Stimulated activated naive CD8-positive, alpha-beta T cell treated with anti-CD3 and anti-CD28 coated beads, Interleukin-15, Interleukin-2, amounts not matched to agents 100 ng/mL and 50 ng/mL, for 24 hours (primary cell): ENCODE data around the gene HMG20A.
A peak's percentile ranks its signal among the peaks of the same experiment; 100 is the strongest.

Source experiments
- H3K27ac Mint-ChIP-seq: one replicate; pipeline ENCODE4 v1.8.0; 2021; ENCODE audit warnings: mild to moderate bottlenecking, mixed read lengths
- H3K27me3 Mint-ChIP-seq: one replicate; pipeline ENCODE4 v1.8.0; 2021; ENCODE audit warnings: mixed read lengths
- H3K36me3 Mint-ChIP-seq: one replicate; pipeline ENCODE4 v1.8.0; 2021; ENCODE audit warnings: low read depth, mixed read lengths
- H3K4me1 Mint-ChIP-seq: one replicate; pipeline ENCODE4 v1.8.0; 2021; ENCODE audit warnings: low read depth, mixed read lengths
- H3K4me3 Mint-ChIP-seq: one replicate; pipeline ENCODE4 v1.8.0; 2021; ENCODE audit warnings: mild to moderate bottlenecking, mixed read lengths
- H3K9me3 Mint-ChIP-seq: one replicate; pipeline ENCODE4 v1.8.0; 2021; ENCODE audit warnings: mixed read lengths

The HMG20A gene

GRCh38 chr15:77414789-77415442, 5.8 kb upstream of the HMG20A start:
- no peaks in the 10 kb centered on the region for H3K9me3 Mint-ChIP-seq
- H3K27ac Mint-ChIP-seq = no peak overlapping the region
- H3K27me3 Mint-ChIP-seq = no peaks in the 10 kb centered on the region
- H3K4me3 Mint-ChIP-seq = no peak overlapping the region
- H3K36me3 Mint-ChIP-seq = peaks cover 4% of the 10 kb centered on the region
- H3K4me1 Mint-ChIP-seq = peaks cover 39% of the 10 kb centered on the region

DNA sequence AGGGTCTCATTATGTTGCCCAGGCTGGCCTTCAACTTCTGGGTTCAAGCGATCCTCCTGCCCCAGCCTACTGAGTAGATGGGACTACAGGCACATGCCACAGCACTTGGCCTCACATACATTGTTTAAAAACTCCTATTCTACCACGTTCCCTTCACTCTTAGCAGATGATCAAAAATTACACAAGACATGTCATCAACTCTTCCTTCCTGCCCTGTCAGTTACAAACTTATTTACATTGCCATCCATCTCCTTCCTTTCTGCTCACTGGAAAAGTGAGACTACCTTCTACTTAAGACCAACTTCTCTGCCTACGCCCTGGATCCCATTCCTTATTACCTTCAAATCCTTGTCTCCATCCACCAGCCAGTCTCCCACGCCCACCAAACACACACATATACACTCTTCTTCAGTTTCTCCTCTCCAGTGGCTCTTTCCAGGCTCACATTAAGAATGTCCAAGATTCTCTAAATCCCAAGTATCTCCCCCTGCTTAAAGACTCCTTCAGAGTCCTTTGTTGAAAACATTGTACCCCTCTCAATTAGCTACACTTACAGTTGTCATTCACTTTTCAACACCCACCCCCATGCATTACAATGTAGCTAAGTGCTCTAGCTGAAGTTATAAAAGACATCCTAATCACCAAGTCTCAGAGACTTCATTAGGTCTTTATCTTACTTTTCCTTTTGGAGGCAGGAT, 5.1 kb upstream of the HMG20A start:
- Mint-ChIP-seq H3K9me3 (no peaks in the 10 kb centered on the region), H3K36me3 (peaks cover 4% of the 10 kb centered on the region), H3K27ac (no peak overlapping the region), H3K4me3 (no peak overlapping the region), H3K4me1 (peaks cover 34% of the 10 kb centered on the region), H3K27me3 (no peaks in the 10 kb centered on the region)

- Mint-ChIP-seq H3K4me3 (no peak overlapping the region), H3K9me3 (no peaks in the 10 kb centered on the region), H3K36me3 (peaks cover 4% of the 10 kb centered on the region), H3K27me3 (no peaks in the 10 kb centered on the region), H3K4me1 (peaks cover 31% of the 10 kb centered on the region), H3K27ac (no peak overlapping the region)
These were observed 4.6 kb upstream of the HMG20A start for GRCh38 chr15:77416148-77416455.

GRCh38 chr15:77416954-77417353, 3.7 kb upstream of the HMG20A start:
- no peaks in the 10 kb centered on the region for H3K27me3 Mint-ChIP-seq
- H3K9me3 Mint-ChIP-seq = no peaks in the 10 kb centered on the region
- H3K27ac Mint-ChIP-seq = no peak overlapping the region
- peaks cover 4% of the 10 kb centered on the region for H3K36me3 Mint-ChIP-seq
- H3K4me3 Mint-ChIP-seq = no peak overlapping the region
- peaks cover 37% of the 10 kb centered on the region for H3K4me1 Mint-ChIP-seq

DNA sequence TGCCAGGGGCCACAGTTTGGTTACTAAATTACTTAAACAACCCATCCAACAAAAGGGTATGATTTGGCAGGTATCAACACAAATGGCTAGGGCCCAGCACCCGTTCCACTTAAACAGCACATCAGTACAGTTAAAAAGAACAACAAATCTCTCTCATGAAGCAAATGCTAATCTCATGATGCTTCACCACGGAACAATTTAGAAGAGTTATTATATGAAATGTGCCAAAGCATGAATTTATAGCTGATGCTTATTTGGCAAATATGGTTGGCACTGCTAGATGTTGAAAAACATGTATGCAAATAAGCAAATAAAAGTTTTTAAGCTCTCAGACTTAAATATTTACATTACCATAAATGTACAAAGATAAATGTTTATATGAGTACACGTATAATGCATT, 3.1 kb upstream of the HMG20A start:
- Mint-ChIP-seq H3K4me3 (no peak overlapping the region), H3K4me1 (peaks cover 37% of the 10 kb centered on the region), H3K27me3 (no peaks in the 10 kb centered on the region), H3K27ac (no peak overlapping the region), H3K9me3 (no peaks in the 10 kb centered on the region), H3K36me3 (peaks cover 4% of the 10 kb centered on the region)

GRCh38 chr15:77418391-77418965, 2.2 kb upstream of the HMG20A start:
- peaks cover 45% of the 10 kb centered on the region for H3K4me1 Mint-ChIP-seq
- peak overlapping the region; percentile 97 for H3K4me3 Mint-ChIP-seq
- H3K27me3 Mint-ChIP-seq = no peaks in the 10 kb centered on the region
- no peaks in the 10 kb centered on the region for H3K9me3 Mint-ChIP-seq
- peaks cover 4% of the 10 kb centered on the region for H3K36me3 Mint-ChIP-seq
- H3K27ac Mint-ChIP-seq = peak overlapping the region; percentile 96

DNA sequence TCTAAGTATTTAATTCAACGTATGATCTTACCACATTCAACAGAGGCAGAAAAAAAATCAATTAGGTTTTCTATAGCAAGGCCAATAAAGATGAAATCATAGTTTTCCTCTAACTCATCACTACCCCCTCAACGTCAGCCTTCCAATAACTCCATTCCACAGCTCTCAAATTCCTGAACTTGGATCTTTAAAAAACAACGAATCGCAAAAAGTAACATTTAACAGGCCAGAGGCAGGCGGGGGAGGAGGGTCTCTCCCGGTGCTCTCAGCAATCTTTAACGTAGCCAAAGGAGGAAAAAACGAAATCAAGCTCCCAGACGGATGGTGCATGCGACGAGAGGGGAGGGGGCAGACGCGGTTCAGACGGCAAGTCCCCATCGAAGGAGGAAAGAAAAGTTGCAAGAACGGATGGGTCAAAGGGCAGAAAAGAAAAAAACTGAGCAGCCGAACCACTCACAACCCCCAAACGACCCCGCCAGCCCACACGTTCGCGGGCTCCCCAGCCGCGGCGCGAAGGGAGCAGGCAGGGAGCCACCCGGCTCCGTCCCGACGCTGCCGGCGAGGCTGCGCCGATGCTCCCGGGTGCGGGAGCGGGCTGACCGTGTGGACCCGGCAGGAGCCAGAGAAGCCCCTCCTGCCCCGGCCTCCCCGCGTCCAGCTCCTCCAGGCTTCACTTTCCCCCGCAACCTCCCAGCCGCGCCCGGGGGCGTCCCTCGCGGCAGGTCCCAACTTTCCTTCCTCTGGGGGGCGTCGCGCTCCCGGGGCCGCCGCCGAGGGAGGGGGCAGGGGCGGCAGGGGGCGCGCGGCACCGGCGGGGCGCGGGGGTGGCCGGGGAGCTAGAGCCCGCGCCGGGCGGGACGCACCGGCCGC, 1.5 kb upstream of the HMG20A start:
- Mint-ChIP-seq H3K27me3 (no peaks in the 10 kb centered on the region), H3K27ac (peak overlapping the region; percentile 96), H3K4me1 (peaks cover 52% of the 10 kb centered on the region), H3K4me3 (peak overlapping the region; percentile 97), H3K9me3 (no peaks in the 10 kb centered on the region), H3K36me3 (peaks cover 4% of the 10 kb centered on the region)

DNA sequence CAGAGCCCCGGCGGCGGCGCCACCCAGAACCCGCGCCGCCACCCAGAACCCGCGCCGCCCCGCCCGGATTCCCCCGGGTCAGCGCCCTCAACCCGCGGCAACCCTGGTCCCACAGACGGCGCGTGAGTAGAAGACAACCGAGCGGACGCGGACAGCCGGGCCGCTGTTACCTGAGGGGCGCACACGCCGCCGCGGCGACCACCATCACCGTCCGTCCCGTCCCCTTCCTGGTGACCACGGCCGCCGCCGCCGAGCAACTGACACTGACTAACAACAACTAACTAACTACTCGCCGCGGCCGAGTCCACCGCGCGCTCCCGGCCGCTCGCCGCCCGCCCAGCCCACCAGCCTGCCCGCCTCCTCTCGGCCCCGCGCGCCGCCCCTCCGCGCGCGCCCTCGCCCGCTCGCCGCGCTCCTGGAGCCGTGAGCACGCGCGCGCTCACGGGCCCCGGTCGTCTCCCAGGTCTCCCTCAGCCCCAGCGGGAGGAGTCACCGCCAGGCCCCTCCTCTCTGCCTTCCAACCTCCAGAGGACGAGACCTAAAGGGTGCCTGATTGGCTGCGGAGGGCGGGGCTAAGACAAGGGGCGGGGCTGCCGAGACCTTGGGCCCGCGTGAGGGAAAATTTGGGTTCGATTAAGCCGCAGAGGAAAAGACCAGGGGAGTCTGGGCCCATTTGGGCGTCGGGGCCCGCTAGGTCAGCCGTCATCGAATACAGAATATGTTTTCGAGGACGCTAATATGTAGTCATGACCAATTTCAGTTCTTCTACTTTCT, 665 bp upstream of the HMG20A start, which contains the start of gene PEAK1:
Gene PEAK1 (minus strand): TSS at position 269 of the 774 bp plus-strand sequence. CDS start 238,178 bp downstream, outside the sequence.
- H3K27me3 Mint-ChIP-seq = no peaks in the 10 kb centered on the region
- H3K36me3 Mint-ChIP-seq = peaks cover 6% of the 10 kb centered on the region
- H3K27ac Mint-ChIP-seq = peak within 1 kb of the TSS; percentile 99
- H3K9me3 Mint-ChIP-seq = no peaks in the 10 kb centered on the region
- peaks cover 60% of the 10 kb centered on the region for H3K4me1 Mint-ChIP-seq
- peak within 1 kb of the TSS; percentile 98 for H3K4me3 Mint-ChIP-seq

DNA sequence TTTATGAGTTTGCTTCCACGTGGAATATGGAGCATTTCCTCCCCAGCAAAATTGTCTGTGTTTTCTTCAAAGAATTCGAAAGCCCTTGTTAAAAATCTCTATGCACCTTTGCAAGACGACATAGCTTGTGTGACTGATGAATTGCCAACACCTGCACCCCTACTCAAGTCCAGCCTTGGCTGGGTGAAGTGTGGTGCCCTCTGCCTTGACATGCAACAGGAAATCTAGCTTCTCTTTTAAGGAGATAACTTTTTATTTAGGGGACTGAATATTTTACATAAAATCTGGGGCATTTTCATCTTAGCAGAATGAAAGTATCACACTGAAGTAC, 647 bp downstream of the HMG20A start:
- Mint-ChIP-seq H3K27ac (peak overlapping the region; percentile 99), H3K36me3 (peaks cover 8% of the 10 kb centered on the region), H3K4me1 (peaks cover 73% of the 10 kb centered on the region), H3K9me3 (no peaks in the 10 kb centered on the region), H3K27me3 (no peaks in the 10 kb centered on the region), H3K4me3 (peak overlapping the region; percentile 98)

- Mint-ChIP-seq H3K4me3 (no peak overlapping the region), H3K27ac (no peak overlapping the region), H3K27me3 (no peaks in the 10 kb centered on the region), H3K36me3 (peaks cover 8% of the 10 kb centered on the region), H3K9me3 (no peaks in the 10 kb centered on the region), H3K4me1 (peaks cover 75% of the 10 kb centered on the region)
These were observed 4.4 kb downstream of the HMG20A start for GRCh38 chr15:77425104-77425503.

GRCh38 chr15:77426377-77426776, 5.7 kb downstream of the HMG20A start:
- Mint-ChIP-seq H3K27ac (peak overlapping the region; percentile 4), H3K27me3 (no peaks in the 10 kb centered on the region)

GRCh38 chr15:77426871-77427270, 6.2 kb downstream of the HMG20A start:
- Mint-ChIP-seq H3K27me3 (no peaks in the 10 kb centered on the region), H3K9me3 (no peaks in the 10 kb centered on the region), H3K36me3 (peaks cover 8% of the 10 kb centered on the region), H3K4me3 (no peak overlapping the region), H3K27ac (no peak overlapping the region), H3K4me1 (peaks cover 73% of the 10 kb centered on the region)

More at GRCh38 chr15:77426377-77426776, 5.7 kb downstream of the HMG20A start:
- Mint-ChIP-seq H3K36me3 (peaks cover 8% of the 10 kb centered on the region), H3K4me1 (peaks cover 78% of the 10 kb centered on the region), H3K4me3 (no peak overlapping the region), H3K9me3 (no peaks in the 10 kb centered on the region)

DNA sequence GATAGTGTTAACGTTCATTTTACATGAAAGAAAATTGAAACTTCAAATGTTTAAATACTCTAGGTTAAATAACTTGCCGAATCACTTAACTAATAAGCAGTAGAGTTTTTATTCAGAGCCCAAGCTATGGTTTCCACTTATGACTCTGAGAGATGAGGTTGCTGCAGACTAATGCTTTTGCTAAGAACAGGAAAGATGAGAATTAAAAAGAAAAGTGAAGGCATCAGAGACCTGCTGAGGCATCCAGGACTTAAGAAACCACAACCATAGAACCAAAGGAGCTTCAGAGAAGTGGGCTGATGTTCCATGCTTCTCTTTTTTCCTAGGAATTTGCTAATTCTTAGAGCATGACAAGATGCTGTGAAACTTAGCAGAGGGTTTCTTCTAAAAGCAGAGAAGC, 9.5 kb downstream of the HMG20A start:
- no peak overlapping the region for H3K4me3 Mint-ChIP-seq
- H3K4me1 Mint-ChIP-seq = peaks cover 45% of the 10 kb centered on the region
- no peak overlapping the region for H3K27ac Mint-ChIP-seq

DNA sequence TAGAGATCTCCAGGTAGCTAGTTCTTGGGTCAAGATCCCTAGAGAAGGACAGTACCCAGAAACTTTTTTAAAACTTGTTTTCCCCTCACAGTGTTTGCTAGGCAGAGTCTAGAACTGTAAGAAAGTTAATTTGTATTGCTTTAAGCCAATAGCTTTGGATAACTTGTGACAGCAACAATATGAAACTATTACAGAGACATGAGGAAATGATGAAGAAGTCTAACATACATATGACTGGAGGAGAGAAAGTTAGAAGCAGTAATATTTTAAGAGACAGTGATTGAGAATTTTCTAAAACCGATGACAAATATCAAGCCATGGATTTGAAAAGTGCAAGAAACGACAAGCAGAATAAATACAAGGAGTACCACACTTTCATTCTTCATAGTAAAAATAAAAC, 10.0 kb downstream of the HMG20A start:
- Mint-ChIP-seq H3K27me3 (no peaks in the 10 kb centered on the region), H3K27ac (no peak overlapping the region), H3K4me1 (peaks cover 43% of the 10 kb centered on the region), H3K9me3 (no peaks in the 10 kb centered on the region), H3K36me3 (peaks cover 5% of the 10 kb centered on the region), H3K4me3 (no peak overlapping the region)

More for the DNA sequence above, 9.5 kb downstream of the HMG20A start:
- Mint-ChIP-seq H3K36me3 (peaks cover 4% of the 10 kb centered on the region), H3K9me3 (no peaks in the 10 kb centered on the region), H3K27me3 (no peaks in the 10 kb centered on the region)
